ENCODE results near the gene LRFN2.

Gene LRFN2

DNA sequence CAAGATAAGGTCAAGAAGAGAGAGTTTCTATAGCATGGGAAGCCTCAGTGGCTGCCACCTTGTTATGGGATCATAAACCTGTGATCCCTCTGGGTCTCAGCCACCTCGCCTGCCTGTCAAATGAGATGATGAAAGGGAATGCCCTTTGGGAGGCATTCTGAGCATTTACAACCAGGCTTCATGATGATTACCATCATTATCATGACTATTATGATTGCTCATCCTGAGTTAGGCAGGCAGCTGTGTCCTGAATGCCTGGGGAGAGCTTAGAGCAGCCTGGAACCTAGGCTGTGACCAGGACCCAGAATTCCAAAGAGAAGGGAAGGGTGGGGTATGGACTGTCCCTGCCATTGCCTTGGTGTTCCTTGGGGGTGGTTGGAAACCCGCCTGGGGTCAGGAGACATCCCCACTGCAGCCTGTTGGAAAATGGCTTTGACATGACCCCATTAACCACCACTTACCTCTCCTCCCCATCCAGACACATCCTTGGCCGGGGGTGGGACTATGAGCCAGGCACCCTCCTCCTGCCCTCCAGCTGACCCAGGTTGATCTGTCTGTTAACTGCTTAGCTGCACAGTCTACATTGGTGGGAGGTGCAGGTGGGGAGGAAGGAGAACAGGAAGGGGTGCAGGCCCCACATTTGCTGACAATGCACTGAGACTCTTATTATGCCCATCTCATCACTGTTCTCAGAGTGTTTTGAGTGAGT, 51.9 kb downstream of the LRFN2 start:
- Histone ChIP-seq H3K9ac (ENCODE audit: low read length) (no peak overlapping the region), H3K27me3 (ENCODE audit: control insufficient read depth, insufficient read depth, low read length) (0 out of 2 replicates have a peak, but pooled peaks cover 2% of the 10 kb centered on the region), H3K9me3 (ENCODE audit: control insufficient read depth, insufficient read depth, low read depth, low read length) (no peaks in the 10 kb centered on the region), H3K36me3 (ENCODE audit: control insufficient read depth, insufficient read depth, low read length) (no peaks in the 10 kb centered on the region), H3K4me3 (ENCODE audit: low read depth, low read length) (no peak overlapping the region), H3K4me1 (ENCODE audit: control insufficient read depth, insufficient read depth, low read length) (peaks cover 8% of the 10 kb centered on the region; the same call in 1 of the 2 replicates), H3K27ac (ENCODE audit: low read depth, low read length) (no peak overlapping the region)

DNA sequence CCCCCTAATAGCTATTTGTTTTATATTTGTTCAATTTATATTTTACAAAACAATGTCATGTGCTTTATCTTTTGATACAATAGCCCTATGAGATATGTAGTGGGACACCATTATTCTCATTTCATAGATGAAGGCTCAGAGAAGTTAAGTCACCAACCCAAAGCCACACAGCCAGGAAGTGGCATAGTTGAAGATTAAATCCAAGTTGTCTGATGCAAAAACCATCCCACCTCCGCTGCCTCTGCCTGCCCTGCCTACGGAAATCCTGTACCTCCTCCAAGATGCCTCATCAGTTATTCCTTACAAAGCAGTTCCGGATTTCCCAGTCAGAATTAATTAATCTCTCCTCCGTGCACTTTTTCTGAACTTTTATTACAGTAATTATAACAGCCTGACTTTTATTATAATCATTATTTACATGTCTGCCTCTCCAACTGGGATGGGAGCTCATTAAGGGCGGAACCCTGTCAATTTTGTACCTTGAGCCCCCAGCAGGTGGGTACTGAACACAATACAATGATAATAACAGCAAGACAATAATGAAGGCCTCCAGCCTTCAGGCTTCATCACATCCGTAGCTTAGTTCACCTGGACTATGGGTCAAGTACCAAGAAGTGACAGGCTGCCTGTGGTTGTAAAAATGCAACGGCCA, 54.7 kb downstream of the LRFN2 start:
- H3K4me1 ChIP-seq (ENCODE audit: control insufficient read depth, insufficient read depth, low read length): peaks cover 10% of the 10 kb centered on the region
- no peaks in the 10 kb centered on the region for H3K27me3 ChIP-seq (ENCODE audit: control insufficient read depth, insufficient read depth, low read length)
- no peaks in the 10 kb centered on the region for H3K9me3 ChIP-seq (ENCODE audit: control insufficient read depth, insufficient read depth, low read depth, low read length)
- no peak overlapping the region for H3K9ac ChIP-seq (ENCODE audit: low read length)
- no peaks in the 10 kb centered on the region for H3K36me3 ChIP-seq (ENCODE audit: control insufficient read depth, insufficient read depth, low read length)
- H3K27ac ChIP-seq (ENCODE audit: low read depth, low read length): no peak overlapping the region
- no peak overlapping the region for H3K4me3 ChIP-seq (ENCODE audit: low read depth, low read length)

DNA sequence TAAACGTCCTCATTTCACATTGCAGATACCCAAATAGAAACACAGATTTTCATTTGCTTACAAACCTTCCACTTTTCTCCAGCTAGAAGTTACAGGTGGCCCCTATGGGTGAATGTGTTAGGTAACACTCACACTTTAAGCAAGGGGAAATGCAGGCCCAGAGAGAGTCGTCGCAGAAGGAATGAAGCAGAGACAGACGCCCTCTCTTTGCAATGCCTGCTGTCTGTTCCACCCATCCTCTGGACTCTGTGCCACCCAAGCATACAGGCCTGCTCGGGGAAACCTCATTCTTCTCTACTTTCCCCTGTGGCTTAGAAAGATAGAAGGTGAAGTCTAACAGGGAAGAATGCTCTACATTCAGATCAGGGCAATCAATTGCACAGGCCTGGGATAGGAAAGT, 57.2 kb downstream of the LRFN2 start:
- Histone ChIP-seq H3K27me3 (ENCODE audit: control insufficient read depth, insufficient read depth, low read length) (no peaks in the 10 kb centered on the region), H3K36me3 (ENCODE audit: control insufficient read depth, insufficient read depth, low read length) (no peaks in the 10 kb centered on the region), H3K4me1 (ENCODE audit: control insufficient read depth, insufficient read depth, low read length) (peaks cover 18% of the 10 kb centered on the region), H3K9me3 (ENCODE audit: control insufficient read depth, insufficient read depth, low read depth, low read length) (no peaks in the 10 kb centered on the region), H3K9ac (ENCODE audit: low read length) (no peak overlapping the region), H3K27ac (ENCODE audit: low read depth, low read length) (no peak overlapping the region), H3K4me3 (ENCODE audit: low read depth, low read length) (no peak overlapping the region)

DNA sequence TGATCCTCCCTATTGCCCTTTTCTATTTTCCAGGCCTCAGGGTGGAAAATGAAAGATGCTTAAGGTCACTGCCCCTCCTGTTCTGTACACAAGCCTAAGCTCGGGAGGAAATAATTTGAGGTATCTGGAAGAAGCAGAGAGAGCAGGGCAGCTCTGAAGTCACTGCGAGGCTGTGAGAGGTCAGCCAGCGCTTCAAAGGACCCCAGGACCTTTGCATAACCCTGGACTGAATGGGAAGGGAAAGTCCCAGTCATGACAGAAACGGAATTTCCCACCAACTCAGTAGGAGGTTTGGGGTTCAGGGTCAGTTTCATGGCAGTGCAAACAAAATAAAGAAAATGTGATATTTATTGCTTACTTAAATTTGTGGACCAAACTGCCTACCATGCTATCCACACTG, 58.1 kb downstream of the LRFN2 start:
- Histone ChIP-seq H3K9ac (ENCODE audit: low read length) (no peak overlapping the region), H3K4me3 (ENCODE audit: low read depth, low read length) (no peak overlapping the region), H3K36me3 (ENCODE audit: control insufficient read depth, insufficient read depth, low read length) (no peaks in the 10 kb centered on the region), H3K27me3 (ENCODE audit: control insufficient read depth, insufficient read depth, low read length) (no peaks in the 10 kb centered on the region), H3K4me1 (ENCODE audit: control insufficient read depth, insufficient read depth, low read length) (peaks cover 25% of the 10 kb centered on the region), H3K27ac (ENCODE audit: low read depth, low read length) (no peak overlapping the region), H3K9me3 (ENCODE audit: control insufficient read depth, insufficient read depth, low read depth, low read length) (no peaks in the 10 kb centered on the region)

- H3K27me3 ChIP-seq (ENCODE audit: control insufficient read depth, insufficient read depth, low read length): no peaks in the 10 kb centered on the region
- no peaks in the 10 kb centered on the region for H3K36me3 ChIP-seq (ENCODE audit: control insufficient read depth, insufficient read depth, low read length)
- no peak overlapping the region for H3K9ac ChIP-seq (ENCODE audit: low read length)
- H3K9me3 ChIP-seq (ENCODE audit: control insufficient read depth, insufficient read depth, low read depth, low read length): no peaks in the 10 kb centered on the region
- H3K4me1 ChIP-seq (ENCODE audit: control insufficient read depth, insufficient read depth, low read length): peaks cover 32% of the 10 kb centered on the region
- no peak overlapping the region for H3K4me3 ChIP-seq (ENCODE audit: low read depth, low read length)
- no peak overlapping the region for H3K27ac ChIP-seq (ENCODE audit: low read depth, low read length)
These were observed 59.1 kb downstream of the LRFN2 start for GRCh38 chr6:40528051-40528450.

- H3K9me3 ChIP-seq (ENCODE audit: control insufficient read depth, insufficient read depth, low read depth, low read length): no peaks in the 10 kb centered on the region
- H3K9ac ChIP-seq (ENCODE audit: low read length): no peak overlapping the region
- H3K27ac ChIP-seq (ENCODE audit: low read depth, low read length): no peak overlapping the region
- H3K4me1 ChIP-seq (ENCODE audit: control insufficient read depth, insufficient read depth, low read length): peaks cover 32% of the 10 kb centered on the region
- no peaks in the 10 kb centered on the region for H3K36me3 ChIP-seq (ENCODE audit: control insufficient read depth, insufficient read depth, low read length)
- H3K27me3 ChIP-seq (ENCODE audit: control insufficient read depth, insufficient read depth, low read length): no peaks in the 10 kb centered on the region
- no peak overlapping the region for H3K4me3 ChIP-seq (ENCODE audit: low read depth, low read length)
These were observed 61.1 kb downstream of the LRFN2 start for GRCh38 chr6:40526036-40526435.

DNA sequence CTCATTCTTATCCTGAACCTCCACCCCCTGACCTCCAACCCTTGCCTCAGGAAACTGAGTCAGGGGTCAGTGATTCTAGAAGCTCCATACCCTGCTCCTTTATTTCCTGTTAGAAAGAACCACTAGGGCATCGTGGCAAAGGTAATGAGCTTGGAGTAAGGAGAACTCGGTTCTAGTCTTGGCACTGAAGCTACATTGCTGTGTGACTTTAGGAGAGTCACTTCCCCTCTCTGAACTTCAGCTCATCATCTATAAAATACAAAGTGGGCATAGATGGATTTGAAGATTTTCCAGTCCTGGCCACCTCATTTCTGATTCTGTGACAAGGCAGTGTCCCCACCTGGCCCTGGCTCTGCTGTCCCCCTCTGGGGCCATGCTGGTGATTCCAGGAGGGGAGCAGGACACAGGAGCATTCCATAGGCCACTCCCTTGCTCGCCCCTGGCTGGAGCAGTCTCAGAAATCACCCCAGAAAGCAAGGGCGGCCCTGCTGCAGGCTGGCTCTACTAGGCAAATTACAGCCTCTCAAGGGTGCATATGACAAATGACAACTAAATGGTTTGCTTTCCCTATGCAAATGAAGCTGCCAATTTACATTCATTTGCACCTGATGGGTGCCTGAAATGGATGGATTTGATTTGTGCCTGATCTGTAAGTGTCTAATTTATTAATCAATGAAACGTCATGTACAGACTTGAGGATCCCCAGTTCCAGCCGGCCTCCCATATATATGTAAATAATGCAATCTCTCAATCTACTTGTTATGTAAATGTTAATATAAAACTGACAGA, 62.2 kb downstream of the LRFN2 start:
- Histone ChIP-seq H3K36me3 (ENCODE audit: control insufficient read depth, insufficient read depth, low read length) (no peaks in the 10 kb centered on the region), H3K9ac (ENCODE audit: low read length) (no peak overlapping the region), H3K4me3 (ENCODE audit: low read depth, low read length) (no peak overlapping the region), H3K4me1 (ENCODE audit: control insufficient read depth, insufficient read depth, low read length) (peaks cover 32% of the 10 kb centered on the region), H3K27ac (ENCODE audit: low read depth, low read length) (no peak overlapping the region), H3K9me3 (ENCODE audit: control insufficient read depth, insufficient read depth, low read depth, low read length) (no peaks in the 10 kb centered on the region), H3K27me3 (ENCODE audit: control insufficient read depth, insufficient read depth, low read length) (no peaks in the 10 kb centered on the region)

- Histone ChIP-seq H3K9me3 (ENCODE audit: control insufficient read depth, insufficient read depth, low read depth, low read length) (no peaks in the 10 kb centered on the region), H3K27me3 (ENCODE audit: control insufficient read depth, insufficient read depth, low read length) (no peaks in the 10 kb centered on the region), H3K9ac (ENCODE audit: low read length) (no peak overlapping the region), H3K36me3 (ENCODE audit: control insufficient read depth, insufficient read depth, low read length) (no peaks in the 10 kb centered on the region), H3K27ac (ENCODE audit: low read depth, low read length) (no peak overlapping the region), H3K4me1 (ENCODE audit: control insufficient read depth, insufficient read depth, low read length) (peaks cover 29% of the 10 kb centered on the region), H3K4me3 (ENCODE audit: low read depth, low read length) (no peak overlapping the region)
These were observed 63.5 kb downstream of the LRFN2 start for GRCh38 chr6:40523505-40524172.

- Histone ChIP-seq H3K4me3 (ENCODE audit: low read depth, low read length) (no peak overlapping the region), H3K27me3 (ENCODE audit: control insufficient read depth, insufficient read depth, low read length) (no peaks in the 10 kb centered on the region), H3K9ac (ENCODE audit: low read length) (no peak overlapping the region), H3K27ac (ENCODE audit: low read depth, low read length) (no peak overlapping the region), H3K9me3 (ENCODE audit: control insufficient read depth, insufficient read depth, low read depth, low read length) (no peaks in the 10 kb centered on the region), H3K36me3 (ENCODE audit: control insufficient read depth, insufficient read depth, low read length) (no peaks in the 10 kb centered on the region), H3K4me1 (ENCODE audit: control insufficient read depth, insufficient read depth, low read length) (peaks cover 29% of the 10 kb centered on the region)
These were observed 65.7 kb downstream of the LRFN2 start for GRCh38 chr6:40521496-40521895.

DNA sequence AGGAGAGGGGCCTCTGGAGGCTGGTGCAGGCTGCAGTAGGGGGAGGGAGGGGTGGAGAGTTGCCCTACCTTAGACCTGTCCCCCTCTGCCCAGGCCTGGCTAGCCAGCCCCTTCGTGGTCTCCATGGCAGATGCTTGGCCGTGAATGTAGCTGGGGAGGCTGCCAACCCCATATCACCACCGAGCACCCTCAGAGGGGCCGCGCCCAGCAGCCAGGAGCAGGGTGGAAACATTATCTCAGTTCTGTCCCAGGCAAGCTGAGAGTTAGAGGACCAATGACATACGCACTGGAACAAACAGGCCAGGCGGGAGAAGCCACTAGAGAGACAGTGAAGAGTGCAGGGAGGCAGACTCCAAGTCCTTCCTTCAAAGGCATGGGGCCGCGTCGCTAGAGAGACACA, 66.5 kb downstream of the LRFN2 start:
- Histone ChIP-seq H3K4me3 (ENCODE audit: low read depth, low read length) (no peak overlapping the region), H3K27me3 (ENCODE audit: control insufficient read depth, insufficient read depth, low read length) (no peaks in the 10 kb centered on the region), H3K9me3 (ENCODE audit: control insufficient read depth, insufficient read depth, low read depth, low read length) (no peaks in the 10 kb centered on the region), H3K4me1 (ENCODE audit: control insufficient read depth, insufficient read depth, low read length) (peaks cover 22% of the 10 kb centered on the region), H3K36me3 (ENCODE audit: control insufficient read depth, insufficient read depth, low read length) (no peaks in the 10 kb centered on the region), H3K9ac (ENCODE audit: low read length) (no peak overlapping the region), H3K27ac (ENCODE audit: low read depth, low read length) (no peak overlapping the region)

All from HUES6 (cell line).